ENCODE data around the gene EHMT2. TPM values are rescaled to one million over a fixed set of nuclear protein-coding genes. Genes with fewer than 3 reads are reported as not detected.
A peak's percentile ranks its signal among the peaks of the same experiment; 100 is the strongest.

Gene EHMT2
- total RNA-seq, 1 donor from 2014 or later = 46.0 TPM

DNA sequence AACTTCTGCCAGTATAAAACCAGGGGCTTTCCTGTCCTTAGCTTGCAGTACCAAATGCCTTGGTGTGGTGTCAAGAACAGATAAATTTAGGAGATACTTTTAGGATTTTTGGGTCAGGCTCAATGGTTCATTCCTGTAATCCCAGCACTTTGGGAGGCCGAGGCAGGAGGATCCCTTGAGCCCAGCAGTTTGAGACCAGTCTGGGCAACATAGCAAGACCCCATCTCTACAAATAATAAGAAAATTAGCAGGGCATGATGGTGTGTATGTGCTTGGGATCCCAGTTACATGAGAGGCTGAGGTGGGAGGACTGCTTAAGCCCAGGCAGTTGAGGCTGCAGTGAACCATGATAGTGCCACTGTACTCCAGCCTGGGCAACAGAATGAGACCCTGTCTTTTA is 7.5 kb upstream of the EHMT2 start:
- Histone ChIP-seq H3K9me3 (no peaks in the 10 kb centered on the region), H3K4me1 (peaks cover 29% of the 10 kb centered on the region), H3K36me3 (no peaks in the 10 kb centered on the region), H3K4me3 (no peak overlapping the region), H3K27ac (no peak overlapping the region), H3K27me3 (ENCODE audit: low read depth) (no peaks in the 10 kb centered on the region)
- intact Hi-C loops (cut with DNase I) = no loop called here
- DNase-seq (no peak), ATAC-seq (no peak)
- TF ChIP-seq, protein P1, sequence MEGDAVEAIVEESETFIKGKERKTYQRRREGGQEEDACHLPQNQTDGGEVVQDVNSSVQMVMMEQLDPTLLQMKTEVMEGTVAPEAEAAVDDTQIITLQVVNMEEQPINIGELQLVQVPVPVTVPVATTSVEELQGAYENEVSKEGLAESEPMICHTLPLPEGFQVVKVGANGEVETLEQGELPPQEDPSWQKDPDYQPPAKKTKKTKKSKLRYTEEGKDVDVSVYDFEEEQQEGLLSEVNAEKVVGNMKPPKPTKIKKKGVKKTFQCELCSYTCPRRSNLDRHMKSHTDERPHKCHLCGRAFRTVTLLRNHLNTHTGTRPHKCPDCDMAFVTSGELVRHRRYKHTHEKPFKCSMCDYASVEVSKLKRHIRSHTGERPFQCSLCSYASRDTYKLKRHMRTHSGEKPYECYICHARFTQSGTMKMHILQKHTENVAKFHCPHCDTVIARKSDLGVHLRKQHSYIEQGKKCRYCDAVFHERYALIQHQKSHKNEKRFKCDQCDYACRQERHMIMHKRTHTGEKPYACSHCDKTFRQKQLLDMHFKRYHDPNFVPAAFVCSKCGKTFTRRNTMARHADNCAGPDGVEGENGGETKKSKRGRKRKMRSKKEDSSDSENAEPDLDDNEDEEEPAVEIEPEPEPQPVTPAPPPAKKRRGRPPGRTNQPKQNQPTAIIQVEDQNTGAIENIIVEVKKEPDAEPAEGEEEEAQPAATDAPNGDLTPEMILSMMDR (IDR thresholded peaks at IDR 0.05) = no peak

DNA sequence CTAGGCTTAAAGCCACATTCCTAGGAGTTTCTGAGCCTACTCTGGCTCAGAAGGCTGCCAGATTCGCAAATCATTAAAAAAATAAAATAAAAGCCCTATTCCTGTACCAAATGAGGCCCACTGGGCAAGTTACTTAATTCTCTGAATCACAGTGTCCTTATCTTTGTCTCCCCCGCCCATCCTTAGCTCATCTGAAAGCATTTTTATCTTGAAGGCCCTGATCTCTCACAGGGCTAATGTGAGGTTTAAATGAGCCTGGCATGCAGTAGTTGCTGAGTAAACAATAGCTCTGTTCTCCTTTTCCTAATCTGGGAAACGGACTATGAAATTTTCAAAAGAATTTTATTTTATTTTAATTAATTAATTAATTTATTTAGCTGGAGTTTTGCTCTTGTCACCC is 6.5 kb upstream of the EHMT2 start:
- TF ChIP-seq, protein P1 (IDR thresholded peaks at IDR 0.05) = no peak
- Histone ChIP-seq H3K27ac (no peak overlapping the region), H3K4me1 (peaks cover 36% of the 10 kb centered on the region), H3K27me3 (ENCODE audit: low read depth) (no peaks in the 10 kb centered on the region), H3K36me3 (no peaks in the 10 kb centered on the region), H3K4me3 (no peak overlapping the region), H3K9me3 (no peaks in the 10 kb centered on the region)
- ATAC-seq = no peak
- no peak for DNase-seq
- intact Hi-C loops (cut with DNase I) = no loop called here

DNA sequence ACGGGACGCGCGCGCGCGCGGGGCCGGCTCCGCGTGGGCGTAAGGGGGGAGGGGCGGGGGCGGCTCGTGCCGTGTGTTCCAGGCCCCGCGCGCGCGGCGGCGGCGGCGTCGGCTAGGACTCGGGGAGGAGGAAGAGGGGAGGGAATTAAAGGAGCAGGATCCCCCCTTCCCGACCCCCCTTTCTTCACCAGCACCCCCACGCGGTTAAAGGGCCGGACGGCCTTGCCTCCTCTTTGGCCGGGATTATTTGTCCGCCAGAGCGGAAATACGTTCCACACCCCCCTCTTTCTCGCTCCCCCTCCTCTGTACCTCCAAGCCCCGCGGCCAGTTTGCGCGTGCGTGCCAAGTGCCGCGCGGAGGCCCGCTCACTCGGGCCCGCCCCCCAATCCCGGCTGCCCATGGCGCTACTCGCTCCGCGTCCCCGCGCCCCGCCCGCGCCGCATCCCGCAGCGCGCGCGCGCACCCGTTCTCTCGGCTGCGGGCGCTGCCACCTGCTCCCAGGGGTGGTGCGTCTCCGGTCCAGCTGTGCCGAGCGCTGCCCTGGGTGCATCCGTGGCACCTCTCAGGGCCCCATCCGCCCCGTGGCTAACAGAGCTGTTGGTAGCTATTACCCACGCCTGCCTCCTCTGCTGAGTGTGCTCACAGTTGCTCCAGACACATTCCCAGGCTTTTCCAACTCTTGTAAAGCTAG is 4.6 kb upstream of the EHMT2 start, which contains the start of gene ZBTB12:
Gene ZBTB12, minus strand, starts transcription at position 134 of the 691 bp plus-strand sequence. CDS start 781 bp downstream, outside the sequence.
- no peaks in the 10 kb centered on the region for H3K36me3 ChIP-seq
- ATAC-seq (peak; percentile 89 to 92), DNase-seq (peak; percentile 93)
- peaks cover 36% of the 10 kb centered on the region for H3K4me1 ChIP-seq
- H3K27ac ChIP-seq = peak within 1 kb of the TSS; percentile 82
- no peaks in the 10 kb centered on the region for H3K9me3 ChIP-seq
- TF ChIP-seq, protein P1 (IDR thresholded peaks at IDR 0.05) = peak; percentile 6
- peak within 1 kb of the TSS; percentile 83 for H3K4me3 ChIP-seq
- no peaks in the 10 kb centered on the region for H3K27me3 ChIP-seq (ENCODE audit: low read depth)
- intact Hi-C loops (cut with DNase I) = no loop called here

DNA sequence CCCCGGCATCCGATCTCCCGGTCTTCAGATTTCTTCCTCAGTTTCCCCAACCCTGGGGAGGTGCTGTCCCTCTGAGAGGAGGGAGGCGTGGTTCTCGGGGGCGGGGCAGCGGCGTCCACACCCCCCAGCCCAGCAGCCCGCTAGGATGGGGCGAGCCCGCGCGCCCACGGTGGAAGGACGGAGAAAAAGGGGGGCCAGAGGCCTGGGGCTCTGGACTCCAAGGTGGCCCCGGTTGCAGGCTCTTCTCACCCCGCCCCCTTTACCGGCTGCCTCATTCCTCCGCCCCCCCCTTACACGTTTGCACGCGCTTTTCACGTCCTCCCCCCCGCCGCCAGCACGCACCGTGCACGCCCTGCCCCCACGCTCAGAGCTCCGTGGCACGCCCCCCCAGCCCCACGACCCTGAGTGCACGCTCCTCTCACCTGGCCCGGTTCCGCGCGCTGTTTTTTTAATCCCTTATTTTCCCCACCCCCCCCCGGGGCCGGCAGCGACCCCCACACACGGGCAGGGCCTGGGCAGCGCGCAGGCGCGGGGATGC is 4.0 kb upstream of the EHMT2 start:
- TF ChIP-seq, protein P1 (IDR thresholded peaks at IDR 0.05) = no peak
- no peaks in the 10 kb centered on the region for H3K9me3 ChIP-seq
- peaks cover 35% of the 10 kb centered on the region for H3K4me1 ChIP-seq
- peak; percentile 75 for DNase-seq
- intact Hi-C loops (cut with DNase I) = no loop called here
- no peaks in the 10 kb centered on the region for H3K27me3 ChIP-seq (ENCODE audit: low read depth)
- H3K36me3 ChIP-seq = no peaks in the 10 kb centered on the region
- H3K27ac ChIP-seq = no peak overlapping the region
- peak overlapping the region; percentile 83 for H3K4me3 ChIP-seq
- ATAC-seq = peak; percentile 21 to 22

DNA sequence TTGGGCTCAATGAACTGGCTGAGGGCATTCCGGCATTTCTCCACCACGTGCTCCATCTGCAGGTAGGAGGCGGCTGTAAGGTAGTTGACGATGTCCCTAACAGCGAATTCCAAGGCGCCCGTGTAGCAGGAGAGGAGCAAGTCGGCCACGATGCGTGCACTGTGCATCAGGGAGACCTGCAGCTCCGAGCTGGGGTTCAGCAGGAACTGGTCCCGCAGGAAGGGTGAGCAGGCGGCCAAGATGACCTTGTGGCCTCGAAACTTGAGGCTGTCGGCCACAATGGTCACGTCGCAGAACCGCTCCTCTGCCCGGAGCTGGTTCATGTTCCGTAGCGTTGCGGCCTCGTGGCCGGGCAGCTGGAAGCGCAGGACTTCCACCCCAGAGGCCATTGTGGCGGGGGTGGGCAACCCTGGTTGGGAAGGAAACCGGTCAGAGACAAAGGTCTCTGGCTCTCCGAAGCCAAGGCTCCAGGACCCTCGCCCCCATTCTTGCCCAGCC is 3.5 kb upstream of the EHMT2 start:
- H3K27me3 ChIP-seq (ENCODE audit: low read depth) = no peaks in the 10 kb centered on the region
- H3K4me3 ChIP-seq = peak overlapping the region; percentile 83
- no peak overlapping the region for H3K27ac ChIP-seq
- TF ChIP-seq, protein P1 (IDR thresholded peaks at IDR 0.05) = no peak
- DNase-seq (no peak), ATAC-seq (no peak)
- intact Hi-C loops (cut with DNase I) = no loop called here
- peaks cover 39% of the 10 kb centered on the region for H3K4me1 ChIP-seq
- peaks cover 2% of the 10 kb centered on the region for H3K36me3 ChIP-seq
- no peaks in the 10 kb centered on the region for H3K9me3 ChIP-seq

All from lower lobe of right lung (tissue), 2 donors.